HepG2 (cell line): Measurements from ENCODE around the gene CAMTA1. TPM values are rescaled to one million over a fixed set of nuclear protein-coding genes. Genes with fewer than 3 reads are reported as not detected.

Experiments used
- ATF5 ChIP-seq: sonication (generic); formaldehyde crosslinking; IDR thresholded peaks from 2 replicates; pipeline ENCODE4 v1.4.0; 2020; ENCODE audit warnings: mild to moderate bottlenecking, low read depth, missing genetic modification reagents
- CREB3 ChIP-seq: sonication (generic); formaldehyde crosslinking; IDR thresholded peaks from 2 replicates; pipeline ENCODE4 v1.5.0; 2020; ENCODE audit warnings: missing genetic modification reagents
- DPF2 ChIP-seq: sonication (generic); formaldehyde crosslinking; IDR thresholded peaks from 2 replicates; pipeline ENCODE4 v1.4.0; 2020; ENCODE audit warnings: mild to moderate bottlenecking, low read depth, missing genetic modification reagents, borderline replicate concordance
- IRF2 ChIP-seq: IDR thresholded peaks from 2 replicates; pipeline ENCODE4 v1.6.1; 2018; ENCODE audit warnings: missing genetic modification reagents, missing compliant biosample characterization
- JARID2 ChIP-seq: sonication (generic); formaldehyde crosslinking; IDR thresholded peaks from 2 replicates; pipeline ENCODE4 v1.8.1; 2023; ENCODE audit warnings: missing genetic modification reagents, inconsistent platforms; ENCODE audit not compliant: insufficient replicate concordance
- KDM5A ChIP-seq: fragments of 200-600 bp; sonication (generic); IDR thresholded peaks from 2 replicates; pipeline ENCODE4 v1.7.0; 2018; ENCODE audit warnings: antibody characterized with exemption, mild to moderate bottlenecking, low read length, borderline replicate concordance
- KMT2A ChIP-seq: sonication (generic); formaldehyde crosslinking; IDR thresholded peaks from 2 replicates; pipeline ENCODE4 v1.4.0; 2020; ENCODE audit warnings: missing genetic modification reagents
- MED8 ChIP-seq: sonication (generic); formaldehyde crosslinking; IDR thresholded peaks from 2 replicates; pipeline ENCODE4 v1.8.1; 2023; ENCODE audit warnings: mild to moderate bottlenecking, missing genetic modification reagents; ENCODE audit not compliant: insufficient replicate concordance
- MTF1 ChIP-seq: sonication (generic); formaldehyde crosslinking; IDR thresholded peaks from 2 replicates; pipeline ENCODE4 v1.5.0; 2020; ENCODE audit warnings: missing genetic modification reagents
- NAIF1 ChIP-seq: sonication (generic); formaldehyde crosslinking; IDR thresholded peaks from 2 replicates; pipeline ENCODE4 v1.5.0; 2020; ENCODE audit warnings: mild to moderate bottlenecking, missing genetic modification reagents, borderline replicate concordance
- PHF21A ChIP-seq: sonication (generic); formaldehyde crosslinking; IDR thresholded peaks from 2 replicates; pipeline ENCODE4 v1.5.0; 2020; ENCODE audit warnings: mild to moderate bottlenecking, missing genetic modification reagents
- U2AF2 ChIP-seq: fragments of 200-400 bp; formaldehyde crosslinking; IDR thresholded peaks from 2 replicates; pipeline ENCODE4 v1.6.1; 2017; ENCODE audit warnings: low read depth, mild to moderate bottlenecking, low read length
- XBP1 ChIP-seq: sonication (generic); formaldehyde crosslinking; IDR thresholded peaks from 2 replicates; pipeline ENCODE4 v1.5.0; 2020; ENCODE audit warnings: missing genetic modification reagents
- ZC3H4 ChIP-seq: sonication (generic); formaldehyde crosslinking; IDR thresholded peaks from 2 replicates; pipeline ENCODE4 v1.4.0; 2020; ENCODE audit warnings: missing genetic modification reagents, borderline replicate concordance
- ZNF20 ChIP-seq: sonication (generic); formaldehyde crosslinking; IDR thresholded peaks from 2 replicates; pipeline ENCODE4 v1.4.0; 2020; ENCODE audit warnings: mild to moderate bottlenecking, moderate library complexity, missing genetic modification reagents
- ZNF282 ChIP-seq: fragments of 450-650 bp; IDR thresholded peaks from 2 replicates; pipeline ENCODE4 v1.6.1; 2018; ENCODE audit not compliant: partially characterized antibody
- ZNF350 ChIP-seq: sonication (generic); formaldehyde crosslinking; IDR thresholded peaks from 2 replicates; pipeline ENCODE4 v1.4.0; 2020; ENCODE audit warnings: mild to moderate bottlenecking, low read depth, missing genetic modification reagents, borderline replicate concordance
- ZNF460 ChIP-seq: sonication (generic); formaldehyde crosslinking; IDR thresholded peaks from 2 replicates; pipeline ENCODE4 v1.5.1; 2020; ENCODE audit warnings: missing genetic modification reagents, mild to moderate bottlenecking, borderline replicate concordance
- ZNF773 ChIP-seq: sonication (generic); formaldehyde crosslinking; IDR thresholded peaks from 2 replicates; pipeline ENCODE4 v1.4.0; 2020; ENCODE audit warnings: missing genetic modification reagents, borderline replicate concordance
- ZNF878 ChIP-seq: sonication (generic); formaldehyde crosslinking; IDR thresholded peaks from 2 replicates; pipeline ENCODE4 v1.8.1; 2023; ENCODE audit warnings: mild to moderate bottlenecking, missing genetic modification reagents, moderate library complexity
- polyA plus RNA-seq, 8 experiments: library from polyadenylated mRNA; depleted of rRNA in 3 of 8; stranded (reverse) in 7 of 8; unstranded in 1 of 8; fragments of >200 nt; fragmentation: Illumina TruSeq in 4 of 8; extraction: Trizol in 4 of 8; gene quantifications; 2 replicates each; pipeline versions ENCODE4 v1.2.1 to v1.2.3, GENCODE V29; 2011 to 2016; ENCODE audit warnings: low read depth in 4 of 8, missing spikeins in 1 of 8, mixed read lengths in 1 of 8; ENCODE audit not compliant: insufficient read depth in 1 of 8
- total RNA-seq, 5 experiments: library from RNA; depleted of rRNA; stranded (reverse); fragments of >200 nt; fragmentation: Illumina TruSeq; extraction: Trizol; gene quantifications; 2 replicates each; pipeline ENCODE4 v1.2.3, GENCODE V29; 2016; ENCODE audit warnings: low read depth in 1 of 5
- TF ChIP-seq, protein P1 (sequence below): sonication (generic); formaldehyde crosslinking; IDR thresholded peaks from 2 replicates; pipeline ENCODE4 v1.4.0; 2020; ENCODE audit warnings: mild to moderate bottlenecking, missing genetic modification reagents
- TF ChIP-seq, protein P2 (sequence below): sonication (generic); formaldehyde crosslinking; IDR thresholded peaks from 2 replicates; pipeline ENCODE4 v1.8.1; 2023; ENCODE audit warnings: mild to moderate bottlenecking, missing genetic modification reagents, borderline replicate concordance
- TF ChIP-seq, protein P3 (sequence below): sonication (generic); formaldehyde crosslinking; IDR thresholded peaks from 2 replicates; pipeline ENCODE4 v1.8.1; 2023; ENCODE audit warnings: missing genetic modification reagents, inconsistent platforms, borderline replicate concordance
- TF ChIP-seq, protein P4 (sequence below): sonication (generic); formaldehyde crosslinking; IDR thresholded peaks from 2 replicates; pipeline ENCODE4 v1.9.0; 2021; ENCODE audit warnings: missing genetic modification reagents, mild to moderate bottlenecking, borderline replicate concordance

Gene CAMTA1
- total and polyA plus RNA-seq, 2 of the 13 experiments (the other 11 are each of a cell fraction or from before 2014, with no cell fraction given): 25.0 to 36.4 TPM

DNA sequence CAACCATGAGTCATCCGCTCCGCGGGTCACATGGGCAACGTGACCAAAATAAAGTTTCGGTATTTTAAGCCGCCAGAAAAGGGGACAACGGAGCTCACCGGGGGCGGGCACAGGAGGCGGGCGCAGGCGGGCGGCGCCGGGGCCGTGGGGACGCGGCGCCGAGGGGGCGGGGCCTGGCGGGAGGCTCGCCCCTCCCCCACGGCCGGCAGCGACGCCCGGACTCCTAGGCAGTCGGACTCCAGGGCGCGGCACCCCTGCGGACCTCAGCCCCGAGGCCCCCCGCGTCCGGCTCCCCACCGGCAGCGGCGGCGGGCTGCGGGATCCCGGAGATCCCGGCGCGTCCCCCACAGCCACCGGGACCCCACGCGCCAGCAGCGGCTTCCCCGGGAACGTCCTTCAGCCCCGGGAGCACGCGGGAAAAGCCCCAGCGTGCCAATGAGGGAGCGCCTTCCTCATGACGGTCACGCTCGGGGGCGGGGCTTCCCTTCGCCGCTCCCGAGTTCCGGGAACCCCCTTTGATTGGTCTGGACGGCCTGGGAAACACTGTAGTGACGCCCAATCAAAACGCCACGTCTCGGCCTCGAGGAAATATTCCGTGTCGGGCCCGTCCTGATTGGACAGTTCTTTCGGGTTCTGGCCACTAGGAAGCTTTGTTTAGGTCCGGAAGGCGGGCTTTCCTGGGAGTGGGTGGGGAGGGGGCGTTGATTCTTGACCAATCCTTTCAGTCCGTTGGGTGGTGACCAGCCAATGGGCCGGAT is 515 bp upstream of the CAMTA1 start (continued):
- TF ChIP-seq NAIF1: no peak
- TF ChIP-seq ZNF878 (CRISPR knock-in tag): 0 out of 2 replicates have a peak, but pooled peaks have one; percentile 14
- peak; percentile 48; the same call in 1 of the 2 replicates for TF ChIP-seq IRF2 (CRISPR knock-in tag)
- TF ChIP-seq CREB3 (CRISPR knock-in tag): peak; percentile 97; the same call in 1 of the 2 replicates
- TF ChIP-seq, protein P1, sequence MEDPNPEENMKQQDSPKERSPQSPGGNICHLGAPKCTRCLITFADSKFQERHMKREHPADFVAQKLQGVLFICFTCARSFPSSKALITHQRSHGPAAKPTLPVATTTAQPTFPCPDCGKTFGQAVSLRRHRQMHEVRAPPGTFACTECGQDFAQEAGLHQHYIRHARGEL (CRISPR knock-in tag): no peak
- no peak for TF ChIP-seq ZNF282
- peak; percentile 45 for TF ChIP-seq MED8
- no peak for TF ChIP-seq ATF5 (CRISPR knock-in tag)
- TF ChIP-seq ZNF773 (CRISPR knock-in tag): no peak; the same call in 1 of the 2 replicates
- TF ChIP-seq MTF1 (CRISPR knock-in tag): peak; percentile 64; the same call in 1 of the 2 replicates
- no peak for TF ChIP-seq DPF2
- TF ChIP-seq, protein P2, sequence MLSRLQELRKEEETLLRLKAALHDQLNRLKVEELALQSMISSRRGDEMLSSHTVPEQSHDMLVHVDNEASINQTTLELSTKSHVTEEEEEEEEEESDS (CRISPR knock-in tag): peak; percentile 80; the same call in 1 of the 2 replicates
- no peak for TF ChIP-seq ZNF20 (CRISPR knock-in tag)
- TF ChIP-seq U2AF2: no peak
- TF ChIP-seq JARID2 (CRISPR knock-in tag): peak; percentile 30
- peak; percentile 55; the same call in 1 of the 2 replicates for TF ChIP-seq XBP1 (CRISPR knock-in tag)
- TF ChIP-seq KDM5A: no peak; the same call in 1 of the 2 replicates
- no peak for TF ChIP-seq ZNF460
- TF ChIP-seq, protein P3, sequence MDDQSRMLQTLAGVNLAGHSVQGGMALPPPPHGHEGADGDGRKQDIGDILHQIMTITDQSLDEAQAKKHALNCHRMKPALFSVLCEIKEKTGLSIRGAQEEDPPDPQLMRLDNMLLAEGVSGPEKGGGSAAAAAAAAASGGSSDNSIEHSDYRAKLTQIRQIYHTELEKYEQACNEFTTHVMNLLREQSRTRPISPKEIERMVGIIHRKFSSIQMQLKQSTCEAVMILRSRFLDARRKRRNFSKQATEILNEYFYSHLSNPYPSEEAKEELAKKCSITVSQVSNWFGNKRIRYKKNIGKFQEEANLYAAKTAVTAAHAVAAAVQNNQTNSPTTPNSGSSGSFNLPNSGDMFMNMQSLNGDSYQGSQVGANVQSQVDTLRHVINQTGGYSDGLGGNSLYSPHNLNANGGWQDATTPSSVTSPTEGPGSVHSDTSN (CRISPR knock-in tag): no peak
- TF ChIP-seq, protein P4, sequence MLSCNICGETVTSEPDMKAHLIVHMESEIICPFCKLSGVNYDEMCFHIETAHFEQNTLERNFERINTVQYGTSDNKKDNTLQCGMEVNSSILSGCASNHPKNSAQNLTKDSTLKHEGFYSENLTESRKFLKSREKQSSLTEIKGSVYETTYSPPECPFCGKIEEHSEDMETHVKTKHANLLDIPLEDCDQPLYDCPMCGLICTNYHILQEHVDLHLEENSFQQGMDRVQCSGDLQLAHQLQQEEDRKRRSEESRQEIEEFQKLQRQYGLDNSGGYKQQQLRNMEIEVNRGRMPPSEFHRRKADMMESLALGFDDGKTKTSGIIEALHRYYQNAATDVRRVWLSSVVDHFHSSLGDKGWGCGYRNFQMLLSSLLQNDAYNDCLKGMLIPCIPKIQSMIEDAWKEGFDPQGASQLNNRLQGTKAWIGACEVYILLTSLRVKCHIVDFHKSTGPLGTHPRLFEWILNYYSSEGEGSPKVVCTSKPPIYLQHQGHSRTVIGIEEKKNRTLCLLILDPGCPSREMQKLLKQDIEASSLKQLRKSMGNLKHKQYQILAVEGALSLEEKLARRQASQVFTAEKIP (CRISPR knock-in tag): no peak
- no peak; the same call in 1 of the 2 replicates for TF ChIP-seq KMT2A
- TF ChIP-seq PHF21A (CRISPR knock-in tag): peak; percentile 25; the same call in 1 of the 2 replicates
- TF ChIP-seq ZC3H4: no peak
- TF ChIP-seq ZNF350 (CRISPR knock-in tag): no peak
